GM23338 (cell line): ENCODE results near the gene MIDN. TPM values are rescaled to one million over a fixed set of nuclear protein-coding genes. Genes with fewer than 3 reads are reported as not detected.

Experiments used
- ATAC-seq: fragments of 200-7000 bp; cut with Tn5 transposase; 3 replicates; pipeline ENCODE4 v1.9.1; 2020
- DNase-seq: peaks from one replicate; pipeline ENCODE4 v3.0.0-alpha.2; 2015; ENCODE audit warnings: low spot score
- H2AFZ ChIP-seq: fragments of 200-600 bp; sonication (generic); 2 replicates; pipeline ENCODE4 v1.8.0; 2016; ENCODE audit warnings: antibody characterized with exemption, mild to moderate bottlenecking, moderate library complexity
- H3F3A ChIP-seq: fragments of 200-600 bp; sonication (generic); replicated peaks from 2 replicates; pipeline ENCODE4 v1.8.0; 2017; ENCODE audit warnings: antibody characterized with exemption, mixed run types, low read depth
- H3K27ac ChIP-seq: fragments of 200-600 bp; sonication (generic); 2 replicates; pipeline ENCODE4 v1.6.1; 2016; ENCODE audit warnings: low read depth
- H3K27me3 ChIP-seq: fragments of 200-600 bp; sonication (generic); 2 replicates; pipeline ENCODE4 v1.8.0; 2016; ENCODE audit warnings: mild to moderate bottlenecking, mixed run types, moderate library complexity; ENCODE audit not compliant: insufficient read depth
- H3K36me3 ChIP-seq: fragments of 200-600 bp; sonication (generic); 2 replicates; pipeline ENCODE4 v1.8.0; 2016; ENCODE audit warnings: mild to moderate bottlenecking; ENCODE audit not compliant: insufficient read depth
- H3K4me1 ChIP-seq: fragments of 200-600 bp; sonication (generic); 2 replicates; pipeline ENCODE4 v1.8.0; 2016; ENCODE audit warnings: mild to moderate bottlenecking, moderate library complexity; ENCODE audit not compliant: insufficient read depth
- H3K4me2 ChIP-seq: fragments of 200-600 bp; sonication (generic); 2 replicates; pipeline ENCODE4 v1.7.1; 2017; ENCODE audit warnings: mixed run types
- H3K4me3 ChIP-seq: fragments of 200-600 bp; sonication (generic); 2 replicates; pipeline ENCODE4 v1.6.1; 2016; ENCODE audit warnings: mixed run types
- H3K79me2 ChIP-seq: fragments of 200-600 bp; sonication (generic); replicated peaks from 2 replicates; pipeline ENCODE4 v1.8.0; 2017; ENCODE audit warnings: mild to moderate bottlenecking; ENCODE audit not compliant: insufficient read depth
- H3K9me2 ChIP-seq: fragments of 200-600 bp; sonication (generic); 2 replicates; pipeline ENCODE4 v1.8.0; 2017; ENCODE audit not compliant: insufficient read depth
- H4K20me1 ChIP-seq: fragments of 200-600 bp; sonication (generic); replicated peaks from 2 replicates; pipeline ENCODE4 v1.8.0; 2017; ENCODE audit warnings: mild to moderate bottlenecking; ENCODE audit not compliant: insufficient read depth
- H3K27ac Mint-ChIP-seq: 2 replicates; pipeline ENCODE4 v1.8.0; 2020; ENCODE audit warnings: inconsistent platforms, mild to moderate bottlenecking, moderate library complexity, mixed read lengths
- H3K27me3 Mint-ChIP-seq: 3 replicates; pipeline ENCODE4 v1.8.0; 2022; ENCODE audit warnings: low read depth, mild to moderate bottlenecking, moderate library complexity, mixed read lengths, inconsistent platforms; ENCODE audit not compliant: insufficient read depth, poor library complexity
- H3K36me3 Mint-ChIP-seq: 3 replicates; pipeline ENCODE4 v1.8.0; 2021; ENCODE audit warnings: low read depth, mild to moderate bottlenecking, inconsistent platforms, moderate library complexity, mixed read lengths
- H3K4me1 Mint-ChIP-seq: 3 replicates; pipeline ENCODE4 v1.8.0; 2020; ENCODE audit warnings: mild to moderate bottlenecking, inconsistent platforms, mixed read lengths
- H3K4me3 Mint-ChIP-seq: 3 replicates; pipeline ENCODE4 v1.8.0; 2021; ENCODE audit warnings: moderate library complexity, mild to moderate bottlenecking, inconsistent platforms, mixed read lengths
- H3K9me3 Mint-ChIP-seq: 3 replicates; pipeline ENCODE4 v1.8.0; 2020; ENCODE audit warnings: moderate library complexity, mild to moderate bottlenecking, inconsistent platforms, mixed read lengths
- CREB1 ChIP-seq: fragments of 250-450 bp; sonication (Bioruptor Pico); IDR thresholded peaks from 2 replicates; pipeline ENCODE4 v1.5.0; 2020; ENCODE audit warnings: low read depth, mild to moderate bottlenecking, moderate library complexity
- ZNF114 ChIP-seq: fragments of 250-450 bp; sonication (Bioruptor Pico); IDR thresholded peaks from 2 replicates; pipeline ENCODE4 v1.5.0; 2020; ENCODE audit warnings: mild to moderate bottlenecking, moderate library complexity
- polyA plus RNA-seq: library from polyadenylated mRNA; unstranded; fragments of >200 nt; fragmentation: Nextera tagmentation; extraction: Ambion mirVana; gene quantifications from 2 replicates; pipeline ENCODE4 v1.2.1, GENCODE V29; 2016
- total RNA-seq: library from RNA; depleted of rRNA; stranded (reverse); fragments of >200 nt; shearing (Covaris generic); gene quantifications from 2 replicates; pipeline ENCODE4 v1.2.3, GENCODE V29; 2014
- TF ChIP-seq, protein P1 (sequence below), 2 experiments: fragments of 200-600 bp in 1 of 2; sonication (generic) in 1 of 2; conservative IDR thresholded peaks; 2 replicates each; pipeline versions ENCODE4 v1.5.1 to v1.6.1; 2016 to 2017; ENCODE audit warnings: antibody characterized with exemption in 2 of 2, low read depth in 2 of 2, mild to moderate bottlenecking in 2 of 2, moderate library complexity in 1 of 2
- TF ChIP-seq, protein P2 (sequence below): fragments of 250-450 bp; sonication (Bioruptor Pico); IDR thresholded peaks from 2 replicates; pipeline ENCODE4 v1.5.0; 2020; ENCODE audit warnings: mild to moderate bottlenecking, moderate library complexity

The MIDN gene
- total and polyA plus RNA-seq, 2 experiments from 2014 or later = 28.6 to 113 TPM

DNA sequence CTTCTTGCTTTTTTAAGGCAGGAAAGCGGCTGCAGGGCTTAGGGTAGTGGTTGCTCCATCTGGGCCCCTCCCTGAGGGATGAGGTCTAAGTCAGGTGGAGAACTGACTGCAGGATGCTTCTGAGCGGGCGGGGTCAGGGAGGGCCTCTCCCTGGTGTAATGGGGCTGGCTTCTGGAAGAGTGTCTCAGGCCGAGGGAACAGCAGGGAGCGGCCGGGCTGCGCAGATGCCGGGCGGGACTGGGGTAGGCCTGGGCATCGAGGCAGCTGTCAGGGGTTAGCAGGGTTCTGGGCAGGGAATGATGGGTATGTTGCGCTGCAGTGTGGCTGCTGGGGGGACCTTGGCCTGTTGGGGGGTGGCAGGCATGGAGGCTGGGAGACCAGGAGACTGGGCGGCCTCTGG, 29.7 kb downstream of the MIDN start (continued):
- TF ChIP-seq, protein P1, sequence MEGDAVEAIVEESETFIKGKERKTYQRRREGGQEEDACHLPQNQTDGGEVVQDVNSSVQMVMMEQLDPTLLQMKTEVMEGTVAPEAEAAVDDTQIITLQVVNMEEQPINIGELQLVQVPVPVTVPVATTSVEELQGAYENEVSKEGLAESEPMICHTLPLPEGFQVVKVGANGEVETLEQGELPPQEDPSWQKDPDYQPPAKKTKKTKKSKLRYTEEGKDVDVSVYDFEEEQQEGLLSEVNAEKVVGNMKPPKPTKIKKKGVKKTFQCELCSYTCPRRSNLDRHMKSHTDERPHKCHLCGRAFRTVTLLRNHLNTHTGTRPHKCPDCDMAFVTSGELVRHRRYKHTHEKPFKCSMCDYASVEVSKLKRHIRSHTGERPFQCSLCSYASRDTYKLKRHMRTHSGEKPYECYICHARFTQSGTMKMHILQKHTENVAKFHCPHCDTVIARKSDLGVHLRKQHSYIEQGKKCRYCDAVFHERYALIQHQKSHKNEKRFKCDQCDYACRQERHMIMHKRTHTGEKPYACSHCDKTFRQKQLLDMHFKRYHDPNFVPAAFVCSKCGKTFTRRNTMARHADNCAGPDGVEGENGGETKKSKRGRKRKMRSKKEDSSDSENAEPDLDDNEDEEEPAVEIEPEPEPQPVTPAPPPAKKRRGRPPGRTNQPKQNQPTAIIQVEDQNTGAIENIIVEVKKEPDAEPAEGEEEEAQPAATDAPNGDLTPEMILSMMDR (conservative IDR thresholded peaks at IDR 0.05; ENCODE audit: low read depth in 2 of 2) = no peak
- TF ChIP-seq CREB1 (CRISPR knock-in tag) = no peak
- TF ChIP-seq, protein P2, sequence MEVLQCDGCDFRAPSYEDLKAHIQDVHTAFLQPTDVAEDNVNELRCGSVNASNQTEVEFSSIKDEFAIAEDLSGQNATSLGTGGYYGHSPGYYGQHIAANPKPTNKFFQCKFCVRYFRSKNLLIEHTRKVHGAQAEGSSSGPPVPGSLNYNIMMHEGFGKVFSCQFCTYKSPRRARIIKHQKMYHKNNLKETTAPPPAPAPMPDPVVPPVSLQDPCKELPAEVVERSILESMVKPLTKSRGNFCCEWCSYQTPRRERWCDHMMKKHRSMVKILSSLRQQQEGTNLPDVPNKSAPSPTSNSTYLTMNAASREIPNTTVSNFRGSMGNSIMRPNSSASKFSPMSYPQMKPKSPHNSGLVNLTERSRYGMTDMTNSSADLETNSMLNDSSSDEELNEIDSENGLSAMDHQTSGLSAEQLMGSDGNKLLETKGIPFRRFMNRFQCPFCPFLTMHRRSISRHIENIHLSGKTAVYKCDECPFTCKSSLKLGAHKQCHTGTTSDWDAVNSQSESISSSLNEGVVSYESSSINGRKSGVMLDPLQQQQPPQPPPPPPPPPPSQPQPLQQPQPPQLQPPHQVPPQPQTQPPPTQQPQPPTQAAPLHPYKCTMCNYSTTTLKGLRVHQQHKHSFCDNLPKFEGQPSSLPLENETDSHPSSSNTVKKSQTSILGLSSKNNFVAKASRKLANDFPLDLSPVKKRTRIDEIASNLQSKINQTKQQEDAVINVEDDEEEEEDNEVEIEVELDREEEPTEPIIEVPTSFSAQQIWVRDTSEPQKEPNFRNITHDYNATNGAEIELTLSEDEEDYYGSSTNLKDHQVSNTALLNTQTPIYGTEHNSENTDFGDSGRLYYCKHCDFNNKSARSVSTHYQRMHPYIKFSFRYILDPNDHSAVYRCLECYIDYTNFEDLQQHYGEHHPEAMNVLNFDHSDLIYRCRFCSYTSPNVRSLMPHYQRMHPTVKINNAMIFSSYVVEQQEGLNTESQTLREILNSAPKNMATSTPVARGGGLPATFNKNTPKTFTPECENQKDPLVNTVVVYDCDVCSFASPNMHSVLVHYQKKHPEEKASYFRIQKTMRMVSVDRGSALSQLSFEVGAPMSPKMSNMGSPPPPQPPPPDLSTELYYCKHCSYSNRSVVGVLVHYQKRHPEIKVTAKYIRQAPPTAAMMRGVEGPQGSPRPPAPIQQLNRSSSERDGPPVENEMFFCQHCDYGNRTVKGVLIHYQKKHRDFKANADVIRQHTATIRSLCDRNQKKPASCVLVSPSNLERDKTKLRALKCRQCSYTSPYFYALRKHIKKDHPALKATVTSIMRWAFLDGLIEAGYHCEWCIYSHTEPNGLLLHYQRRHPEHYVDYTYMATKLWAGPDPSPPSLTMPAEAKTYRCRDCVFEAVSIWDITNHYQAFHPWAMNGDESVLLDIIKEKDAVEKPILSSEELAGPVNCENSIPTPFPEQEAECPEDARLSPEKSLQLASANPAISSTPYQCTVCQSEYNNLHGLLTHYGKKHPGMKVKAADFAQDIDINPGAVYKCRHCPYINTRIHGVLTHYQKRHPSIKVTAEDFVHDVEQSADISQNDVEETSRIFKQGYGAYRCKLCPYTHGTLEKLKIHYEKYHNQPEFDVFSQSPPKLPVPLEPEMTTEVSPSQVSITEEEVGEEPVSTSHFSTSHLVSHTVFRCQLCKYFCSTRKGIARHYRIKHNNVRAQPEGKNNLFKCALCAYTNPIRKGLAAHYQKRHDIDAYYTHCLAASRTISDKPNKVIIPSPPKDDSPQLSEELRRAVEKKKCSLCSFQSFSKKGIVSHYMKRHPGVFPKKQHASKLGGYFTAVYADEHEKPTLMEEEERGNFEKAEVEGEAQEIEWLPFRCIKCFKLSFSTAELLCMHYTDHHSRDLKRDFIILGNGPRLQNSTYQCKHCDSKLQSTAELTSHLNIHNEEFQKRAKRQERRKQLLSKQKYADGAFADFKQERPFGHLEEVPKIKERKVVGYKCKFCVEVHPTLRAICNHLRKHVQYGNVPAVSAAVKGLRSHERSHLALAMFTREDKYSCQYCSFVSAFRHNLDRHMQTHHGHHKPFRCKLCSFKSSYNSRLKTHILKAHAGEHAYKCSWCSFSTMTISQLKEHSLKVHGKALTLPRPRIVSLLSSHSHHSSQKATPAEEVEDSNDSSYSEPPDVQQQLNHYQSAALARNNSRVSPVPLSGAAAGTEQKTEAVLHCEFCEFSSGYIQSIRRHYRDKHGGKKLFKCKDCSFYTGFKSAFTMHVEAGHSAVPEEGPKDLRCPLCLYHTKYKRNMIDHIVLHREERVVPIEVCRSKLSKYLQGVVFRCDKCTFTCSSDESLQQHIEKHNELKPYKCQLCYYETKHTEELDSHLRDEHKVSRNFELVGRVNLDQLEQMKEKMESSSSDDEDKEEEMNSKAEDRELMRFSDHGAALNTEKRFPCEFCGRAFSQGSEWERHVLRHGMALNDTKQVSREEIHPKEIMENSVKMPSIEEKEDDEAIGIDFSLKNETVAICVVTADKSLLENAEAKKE (CRISPR knock-in tag) = no peak

DNA sequence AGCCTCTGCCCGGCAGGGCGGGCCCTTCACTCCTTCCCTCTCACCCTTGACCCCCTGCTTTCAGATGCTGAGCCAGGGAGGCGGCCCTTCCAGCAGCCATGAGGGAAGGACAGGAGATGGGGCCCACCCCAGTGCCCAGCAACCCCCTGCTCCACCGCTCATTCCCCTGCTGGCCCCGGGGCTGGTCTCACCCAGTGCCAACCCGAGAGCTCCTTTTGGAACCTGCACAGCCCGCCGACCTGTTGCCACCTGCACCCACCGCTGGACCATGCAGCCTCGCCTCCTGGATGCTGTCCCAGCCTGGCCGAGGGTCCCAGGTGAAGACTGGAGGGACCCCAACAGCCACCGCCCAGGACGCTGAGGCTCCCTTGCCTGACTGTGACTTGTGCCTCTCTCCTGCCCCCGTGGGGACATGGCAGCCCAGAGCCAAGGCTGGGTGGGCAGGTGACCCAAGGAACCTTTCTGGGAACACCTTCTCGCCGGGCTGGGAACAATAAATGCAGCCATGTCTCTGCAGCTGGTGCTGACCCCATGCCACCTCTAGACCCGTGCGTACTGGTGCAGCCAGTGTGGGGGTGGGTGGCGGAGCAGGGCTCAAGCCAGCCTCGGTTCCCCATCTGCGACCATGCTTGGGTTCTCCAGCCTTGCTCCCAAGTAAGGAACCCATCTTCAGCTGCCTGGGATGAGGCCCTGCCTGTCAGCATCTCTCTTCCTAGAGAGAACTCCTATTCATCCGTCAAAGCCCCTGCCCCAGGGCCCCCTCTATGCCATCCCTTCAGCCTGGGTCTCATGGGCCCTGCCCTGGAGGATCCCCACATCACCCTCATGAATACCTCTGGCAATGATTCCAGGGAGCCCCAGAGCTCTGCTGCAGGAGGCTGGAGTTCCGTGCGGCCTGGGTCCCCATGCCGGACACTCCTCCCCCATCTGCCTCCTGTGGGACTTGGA, 30.6 kb downstream of the MIDN start:
- ATAC-seq = no peak

More for the DNA sequence above, 30.6 kb downstream of the MIDN start:
- Mint-ChIP-seq H3K4me3 (no peak overlapping the region), H3K9me3 (no peaks in the 10 kb centered on the region; the same call in 2 of the 3 replicates), H3K4me1 (peaks cover 20% of the 10 kb centered on the region), H3K27ac (no peak overlapping the region), H3K36me3 (peaks cover 19% of the 10 kb centered on the region), H3K27me3 (peaks cover 22% of the 10 kb centered on the region)
- H3K79me2 ChIP-seq = peaks cover 7% of the 10 kb centered on the region
- H3K9me2 ChIP-seq = no peaks in the 10 kb centered on the region
- peaks cover 4% of the 10 kb centered on the region for H3K4me1 ChIP-seq
- H3K27ac ChIP-seq = no peak overlapping the region
- no peak overlapping the region for H3K4me2 ChIP-seq
- no peak for TF ChIP-seq ZNF114 (CRISPR knock-in tag)
- TF ChIP-seq, protein P2 (CRISPR knock-in tag) = no peak
- peaks cover 28% of the 10 kb centered on the region for H3F3A ChIP-seq
- no peak for DNase-seq
- peaks cover under 1% of the 10 kb centered on the region; the same call in 1 of the 2 replicates for H3K36me3 ChIP-seq
- peaks cover 2% of the 10 kb centered on the region; the same call in 1 of the 2 replicates for H3K27me3 ChIP-seq
- peaks cover 2% of the 10 kb centered on the region; the same call in 1 of the 2 replicates for H4K20me1 ChIP-seq
- H2AFZ ChIP-seq = no peak overlapping the region
- H3K4me3 ChIP-seq = no peak overlapping the region
